ENCODE results near the gene ROBO3. TPM values are rescaled to one million over a fixed set of nuclear protein-coding genes. Genes with fewer than 3 reads are reported as not detected.
A peak's percentile ranks its signal among the peaks of the same experiment; 100 is the strongest.

The ROBO3 gene
- polyA plus RNA-seq, 12 donors = 18.3 to 42.5 (median 27.0) TPM; not detected in 1

DNA sequence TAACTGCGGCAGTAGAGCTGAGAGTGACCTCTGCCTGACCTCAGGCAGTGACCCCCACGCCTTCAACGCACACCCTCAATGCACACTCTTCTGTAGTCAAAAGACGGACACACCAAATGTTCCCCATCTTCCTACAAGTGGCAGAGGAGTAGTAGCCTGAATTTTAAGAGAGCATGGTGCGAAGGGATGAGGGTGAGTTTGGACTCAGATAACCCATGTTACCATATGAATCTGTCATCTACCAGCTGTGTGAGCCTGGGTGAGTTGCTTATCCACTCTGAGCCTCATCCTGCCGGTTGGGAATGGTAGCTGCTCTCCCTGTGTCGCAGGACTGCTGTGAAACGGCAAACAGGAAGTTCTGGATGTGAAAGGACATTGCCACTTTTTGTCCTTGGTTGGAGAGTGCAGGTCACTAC lies 20.6 kb upstream of the ROBO3 start:
- DNase-seq = no peak

DNA sequence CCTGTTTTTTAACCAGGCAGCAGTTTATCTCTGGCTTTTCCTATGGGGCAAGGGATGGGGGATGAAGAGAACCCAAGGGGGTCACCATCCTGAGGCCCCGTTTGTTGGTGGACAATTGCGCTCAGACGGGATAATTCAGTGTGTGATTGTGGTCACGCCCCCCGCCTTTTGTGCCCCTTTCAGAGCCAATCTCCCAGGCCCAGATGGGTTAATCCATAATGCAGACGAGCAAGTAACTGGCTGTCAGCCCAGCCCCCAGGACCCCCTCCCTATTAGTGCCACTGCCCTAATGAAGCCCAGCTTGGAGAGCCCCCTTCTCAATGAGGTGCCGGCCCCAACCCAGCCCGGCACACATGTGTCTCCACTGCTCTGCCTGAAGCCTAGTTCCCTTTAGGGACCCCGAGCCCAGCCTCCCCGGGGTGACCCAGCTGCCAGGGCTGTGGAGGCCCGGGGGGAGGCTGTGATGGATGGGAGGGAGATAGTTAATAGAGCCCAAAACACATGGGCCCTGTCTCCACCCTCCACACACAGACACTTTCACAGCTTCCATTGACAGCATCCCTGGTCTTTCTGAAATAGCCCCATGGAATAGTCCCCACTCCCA lies 19.1 kb upstream of the ROBO3 start:
- DNase-seq = no peak

GRCh38 chr11:124859171-124859570 lies 6.1 kb upstream of the ROBO3 start:
- no peak for DNase-seq

DNA sequence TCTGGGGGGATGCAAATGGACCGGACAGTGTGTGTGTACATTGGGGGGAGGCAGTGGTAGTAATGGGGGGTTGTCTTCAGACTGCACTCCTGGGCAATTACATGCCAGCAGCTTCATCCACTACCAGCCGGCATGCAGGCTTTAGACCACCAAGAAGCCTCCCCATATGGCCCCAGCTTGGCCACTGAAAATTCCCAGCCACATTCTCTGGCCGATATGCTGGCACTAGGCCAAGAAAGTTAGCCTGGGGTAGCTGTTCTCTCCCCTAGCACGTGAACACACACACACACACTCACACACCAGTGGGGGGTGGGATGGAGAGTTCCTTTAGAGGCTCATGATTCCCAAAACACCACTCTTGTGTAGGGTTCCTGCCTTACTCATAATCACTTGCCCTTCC lies 3.6 kb upstream of the ROBO3 start:
- DNase-seq = no peak

DNA sequence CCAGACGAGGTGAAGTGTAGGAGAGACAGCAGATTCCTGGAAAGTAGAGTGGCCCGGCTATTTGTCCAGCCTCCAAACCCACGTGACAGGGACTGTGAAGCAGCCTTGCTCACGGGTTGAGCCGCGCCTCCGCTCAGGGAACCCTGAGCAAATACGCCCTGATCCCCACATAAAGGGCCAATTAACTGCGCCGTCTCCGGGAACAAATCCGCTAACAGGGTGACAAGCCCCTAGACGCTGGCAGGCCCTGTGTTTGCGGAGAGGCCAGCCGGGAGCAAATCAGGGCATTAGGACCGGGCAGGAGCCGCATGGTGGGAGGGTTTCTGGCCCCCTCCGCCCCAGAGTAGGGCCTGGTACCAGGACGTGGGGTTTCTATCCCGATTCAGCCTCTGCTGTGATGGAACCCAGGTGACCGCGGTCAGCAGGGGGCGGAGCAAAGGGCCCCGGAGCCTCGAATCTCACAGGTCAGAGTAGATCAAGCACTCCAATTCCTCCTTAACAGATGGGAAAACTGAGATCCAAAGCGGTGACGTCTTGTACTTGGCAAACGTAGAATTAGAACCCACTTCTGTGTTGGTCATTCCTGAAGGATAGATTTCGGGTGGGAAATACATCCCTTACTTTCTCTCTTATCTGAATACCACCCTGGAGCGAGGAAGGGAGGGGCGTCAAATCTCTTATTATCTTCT lies 2.0 kb upstream of the ROBO3 start:
- peak; percentile 45 for DNase-seq

DNA sequence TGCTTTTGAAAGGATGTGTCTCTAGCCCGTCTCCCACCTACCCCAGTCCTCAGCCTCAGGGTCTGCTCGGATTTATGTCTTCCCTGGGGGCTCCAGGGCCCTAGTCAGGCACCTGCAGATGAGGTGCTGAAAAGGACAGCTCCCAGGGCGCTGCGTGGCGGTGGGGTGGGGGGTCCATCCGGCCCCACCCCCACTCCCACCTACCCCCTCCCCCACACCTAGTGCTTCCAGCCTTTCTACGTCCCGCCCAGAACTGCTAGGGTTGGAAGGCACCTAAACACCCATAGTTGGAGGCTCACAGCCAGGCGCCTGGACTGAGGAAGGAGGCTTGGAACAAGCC lies 1.4 kb upstream of the ROBO3 start:
- DNase-seq = no peak

DNA sequence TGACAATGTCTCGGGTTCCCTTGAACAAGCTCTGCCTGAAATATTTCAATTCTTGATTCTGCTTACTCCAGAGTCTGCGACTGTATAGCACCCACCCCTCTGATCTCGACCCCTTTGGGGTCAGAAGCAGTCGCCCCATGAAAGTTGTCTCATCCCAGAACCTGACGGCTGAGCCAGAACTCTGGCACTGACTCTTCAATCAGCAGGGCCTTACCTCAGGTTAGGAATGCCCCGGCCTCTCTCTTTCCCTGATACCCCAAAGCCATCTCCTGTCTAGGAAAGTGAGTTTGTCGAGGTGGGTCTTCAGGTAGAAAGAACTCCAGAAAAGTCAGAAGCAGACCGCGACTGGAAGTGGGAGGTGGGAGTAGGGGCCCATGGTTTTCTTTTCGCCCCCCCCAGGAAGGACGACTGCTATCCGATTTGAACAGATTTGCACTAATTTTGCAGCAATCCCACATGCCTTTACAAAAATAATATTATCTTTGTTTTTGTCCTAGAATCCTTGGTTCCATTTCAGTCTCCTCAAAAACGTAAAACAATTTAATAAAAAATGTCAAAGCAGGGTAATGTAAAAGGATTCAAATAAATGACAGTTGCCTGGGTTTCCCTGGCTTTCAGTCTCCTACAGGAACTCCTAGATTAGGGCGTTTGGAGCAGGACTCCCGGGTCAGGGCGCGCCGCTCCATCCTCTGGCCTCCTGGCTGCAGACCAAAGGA lies 898 bp upstream of the ROBO3 start:
- DNase-seq = no peak

GRCh38 chr11:124864892-124865180 lies 396 bp upstream of the ROBO3 start:
- no peak for DNase-seq

DNA sequence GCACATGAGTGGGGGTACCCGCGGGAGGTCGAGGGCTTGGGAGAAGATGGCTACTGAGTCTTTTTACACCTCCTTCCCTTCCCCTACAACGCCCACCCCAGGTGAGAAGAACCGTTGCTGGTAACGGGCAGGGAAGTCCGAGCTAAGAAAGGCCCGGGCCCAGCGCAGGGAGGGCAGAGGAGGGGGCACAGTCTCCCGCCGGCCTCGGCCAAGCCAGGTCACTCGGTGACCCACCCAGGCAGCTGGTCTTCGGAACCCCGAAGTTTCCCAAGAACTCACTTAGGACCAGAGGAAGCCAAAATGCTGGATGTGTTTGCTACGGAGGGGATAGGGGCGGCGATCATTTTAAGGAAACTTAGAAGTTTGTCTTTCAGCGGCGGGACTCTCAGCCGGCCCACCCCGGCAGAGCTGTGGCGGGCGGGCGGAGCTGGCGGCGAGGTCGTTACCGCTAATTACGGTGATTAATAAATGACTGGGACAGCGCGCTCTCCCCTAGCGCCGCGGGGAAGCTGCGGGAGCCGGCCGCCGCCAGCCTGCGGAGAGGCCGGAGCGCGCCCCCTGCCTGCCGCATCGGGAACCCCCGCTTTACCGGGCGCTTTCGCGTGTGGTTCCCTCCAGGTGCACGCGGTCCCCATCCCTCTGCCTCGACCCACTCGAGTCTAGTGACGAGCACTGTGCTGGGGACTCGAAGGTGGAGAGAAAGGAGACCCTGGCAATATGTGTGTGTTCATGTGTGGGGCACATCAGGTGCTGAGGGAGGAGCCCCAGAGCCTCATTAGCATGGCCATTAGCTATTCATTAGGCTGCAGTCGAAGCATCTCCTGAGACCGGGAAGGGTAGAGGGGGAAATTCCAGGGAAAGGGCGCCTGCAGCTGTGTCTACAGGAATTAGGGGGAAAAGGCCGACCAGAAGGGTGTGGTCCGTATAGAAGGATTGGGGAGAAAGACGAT lies 945 bp downstream of the ROBO3 start:
- no peak for DNase-seq

DNA sequence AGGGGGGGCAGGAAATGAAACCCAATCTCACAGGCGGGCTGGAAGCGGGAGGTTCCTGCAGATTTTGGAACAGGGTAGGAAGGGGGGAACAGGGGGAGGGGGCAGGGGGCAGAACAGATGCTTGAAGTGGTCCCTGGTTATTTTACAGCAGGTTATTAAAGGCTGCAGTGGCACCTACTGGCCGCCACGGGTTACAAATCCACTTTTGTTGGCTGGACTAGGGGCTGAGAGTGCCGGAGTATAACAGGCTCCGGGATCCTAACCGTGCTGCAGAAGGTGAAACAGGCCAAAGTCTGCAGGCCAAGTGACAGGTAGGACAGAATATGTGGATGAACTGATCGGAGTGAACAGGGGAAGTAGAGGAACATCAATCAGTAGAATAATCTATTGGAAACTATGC lies 2.5 kb downstream of the ROBO3 start:
- no peak for DNase-seq

- no peak for DNase-seq
Observed at GRCh38 chr11:124868331-124869274, 3.4 kb downstream of the ROBO3 start.

- DNase-seq = no peak
Observed at GRCh38 chr11:124869331-124869730, 4.1 kb downstream of the ROBO3 start.

DNA sequence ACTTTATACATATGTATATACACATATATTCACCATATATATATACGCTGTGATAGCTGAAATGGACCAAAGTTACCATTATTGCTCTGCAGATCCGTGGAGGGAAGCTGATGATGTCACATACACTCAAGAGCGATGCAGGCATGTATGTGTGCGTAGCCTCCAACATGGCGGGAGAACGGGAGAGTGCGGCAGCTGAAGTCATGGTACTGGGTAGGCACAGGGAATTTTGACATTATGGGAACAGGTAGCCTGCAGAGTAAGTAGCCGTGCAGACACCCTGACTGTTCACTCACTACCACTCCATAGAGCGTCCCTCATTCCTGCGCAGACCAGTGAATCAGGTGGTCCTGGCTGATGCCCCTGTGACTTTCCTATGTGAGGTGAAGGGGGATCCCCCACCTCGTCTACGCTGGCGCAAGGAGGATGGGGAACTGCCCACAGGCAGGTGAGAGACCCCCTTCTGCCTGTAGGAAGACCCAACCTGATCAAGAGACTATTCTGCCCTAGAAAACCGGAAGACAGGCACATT lies 4.7 kb downstream of the ROBO3 start:
- no peak for DNase-seq

DNA sequence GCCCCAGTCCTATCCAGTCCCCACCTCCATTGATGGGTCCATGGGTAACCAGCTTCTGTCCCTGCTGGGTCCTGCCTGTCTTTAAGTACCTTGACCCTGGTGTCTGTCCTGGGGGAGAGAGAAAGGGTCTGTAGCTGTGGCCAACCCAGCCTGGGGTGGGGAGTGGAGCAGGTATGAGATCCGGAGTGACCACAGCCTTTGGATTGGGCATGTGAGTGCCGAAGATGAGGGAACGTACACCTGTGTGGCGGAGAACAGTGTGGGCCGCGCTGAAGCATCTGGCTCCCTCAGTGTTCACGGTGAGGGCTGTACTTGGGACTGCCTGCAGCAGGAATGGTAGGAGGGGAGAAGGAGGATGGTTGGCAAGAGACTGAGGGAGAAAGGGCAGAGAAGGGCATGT lies 5.2 kb downstream of the ROBO3 start:
- no peak for DNase-seq

GRCh38 chr11:124872280-124872679 lies 7.0 kb downstream of the ROBO3 start:
- no peak for DNase-seq

GRCh38 chr11:124872741-124873140 lies 7.5 kb downstream of the ROBO3 start:
- DNase-seq = no peak

DNA sequence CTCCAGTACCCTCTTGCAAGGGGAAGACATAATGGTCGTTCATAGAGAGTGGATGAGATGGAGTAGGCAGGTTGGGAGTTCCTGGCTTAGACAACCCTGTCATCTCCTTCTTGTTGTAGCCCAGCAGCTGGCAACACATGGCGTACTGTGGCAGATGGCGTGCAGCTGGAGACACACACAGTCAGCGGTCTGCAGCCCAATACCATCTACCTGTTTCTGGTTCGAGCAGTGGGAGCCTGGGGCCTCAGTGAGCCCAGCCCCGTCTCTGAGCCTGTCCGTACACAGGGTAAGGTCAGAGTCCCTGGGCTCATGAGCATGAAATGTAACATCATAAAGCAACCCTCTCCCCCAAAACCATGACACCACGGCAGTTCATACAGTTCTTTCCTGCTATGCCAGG lies 8.7 kb downstream of the ROBO3 start:
- DNase-seq = no peak

GRCh38 chr11:124874571-124875255 lies 9.5 kb downstream of the ROBO3 start:
- no peak for DNase-seq

- DNase-seq = no peak
Observed at GRCh38 chr11:124875401-124875800, 10.2 kb downstream of the ROBO3 start.
